Esophagus squamous epithelium (tissue), 5 donors: Measurements from ENCODE around the gene PANK2. TPM values are rescaled to one million over a fixed set of nuclear protein-coding genes. Genes with fewer than 3 reads are reported as not detected.

Source experiments
- DNase-seq: peaks from one replicate; lab custom pipeline; 2025; lab: John Stamatoyannopoulos, UW
- H3K27ac ChIP-seq, 4 donors: fragments of 200-600 bp; sonication (generic); one replicate each; pipeline ENCODE4 v1.5.1; 2016 to 2019; ENCODE audit warnings: mild to moderate bottlenecking in 1 of 4
- H3K27me3 ChIP-seq, 4 donors: fragments of 200-600 bp; sonication (generic); 1 replicate in 3 of 4; 2 replicates in 1 of 4; pipeline versions ENCODE4 v1.5.1 to v1.6.0; 2017 to 2021; ENCODE audit warnings: antibody characterized with exemption in 1 of 4
- H3K36me3 ChIP-seq, 3 donors: fragments of 200-600 bp; sonication (generic); one replicate each; pipeline ENCODE4 v1.5.1; 2016 to 2019
- H3K4me1 ChIP-seq, 3 donors: fragments of 200-600 bp; sonication (generic); one replicate each; pipeline ENCODE4 v1.5.1; 2017 to 2019
- H3K4me3 ChIP-seq, 4 donors: fragments of 200-600 bp; sonication (generic); 1 replicate in 3 of 4; 2 replicates in 1 of 4; pipeline ENCODE4 v1.5.1; 2016 to 2019; ENCODE audit warnings: mild to moderate bottlenecking in 2 of 4, moderate library complexity in 1 of 4
- H3K9me3 ChIP-seq, 3 donors: fragments of 200-600 bp; sonication (generic); one replicate each; pipeline ENCODE4 v1.5.1; 2016 to 2019
- CTCF ChIP-seq, 6 experiments: fragments of 450-650 bp in 4 of 6; fragments of 200-600 bp in 2 of 6; sonication (generic) in 2 of 6; IDR thresholded peaks; one replicate each; pipeline ENCODE4 v1.5.1; 2016 to 2019; ENCODE audit warnings: antibody characterized with exemption in 6 of 6, mild to moderate bottlenecking in 4 of 6, moderate library complexity in 4 of 6
- POLR2A ChIP-seq, 4 donors: fragments of 450-650 bp; IDR thresholded peaks; one replicate each; pipeline ENCODE4 v1.6.1; 2017; ENCODE audit warnings: antibody characterized with exemption in 4 of 4, mild to moderate bottlenecking in 4 of 4, moderate library complexity in 3 of 4
- WGBS, 2 donors: methylation state at CpG; one replicate each; pipeline ENCODE4 v1.1.5; 2018; 5-methylcytosine and 5-hydroxymethylcytosine counted together
- intact Hi-C: fragments of 100-400 bp; cut with DNase I; formaldehyde crosslinking; loops from one replicate; pipeline ENCODE4 v1.15.0; 2022
- total RNA-seq, 4 donors: library from RNA; depleted of rRNA; stranded (reverse); fragments of >200 nt; gene quantifications; one replicate each; pipeline ENCODE4 v1.1.0, GENCODE V29; 2016
- donor health status: DM: yes; HTN: yes; CAD: no.

The PANK2 gene
- total RNA-seq, 4 donors from 2014 or later: 39.4 to 49.1 (median 46.2) TPM

DNA sequence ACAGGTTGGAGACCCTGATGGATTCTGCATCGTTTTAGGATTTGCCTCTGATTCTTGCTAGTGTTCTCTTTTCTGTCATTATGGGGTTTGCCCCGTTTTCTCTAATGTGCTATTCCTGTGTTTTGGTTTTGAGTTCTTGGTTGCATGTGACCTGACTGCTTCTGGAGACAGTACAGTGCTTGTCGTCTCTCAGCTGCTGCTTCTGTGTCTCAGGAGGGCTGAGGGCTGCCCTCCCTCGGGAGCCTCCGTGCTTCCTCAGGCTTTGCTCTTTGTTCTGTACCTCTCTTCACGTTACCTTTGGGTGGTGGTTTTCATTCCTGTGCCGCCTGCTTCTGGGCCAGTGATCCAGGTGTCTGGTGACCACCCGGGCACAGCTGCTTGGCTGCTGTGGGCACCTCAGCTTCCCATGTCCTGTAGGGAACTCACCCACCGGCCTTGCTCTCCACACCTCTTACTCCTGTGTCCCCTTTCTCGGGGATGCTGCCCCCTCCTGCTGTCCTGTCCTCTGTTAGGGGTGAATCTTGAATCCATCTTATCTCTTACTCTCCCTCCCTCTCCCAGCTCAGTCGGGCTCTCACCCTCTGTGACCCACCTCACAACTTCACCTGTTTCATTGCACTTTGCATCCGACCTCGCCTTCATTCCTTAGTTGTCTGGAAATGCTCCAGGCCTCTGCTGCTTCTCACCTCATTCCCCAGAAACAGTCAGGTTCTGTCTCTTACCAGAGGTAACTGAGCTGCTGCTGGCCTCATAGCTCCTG, 33.2 kb downstream of the PANK2 start:
- Histone ChIP-seq H3K4me1 (peaks cover 10 to 55% (median 13%) of the 10 kb centered on the region in 3 donors), H3K9me3 (no peaks in the 10 kb centered on the region), H3K27me3 (no peaks in the 10 kb centered on the region), H3K27ac (peak overlapping the region in 3 of 4 donors; percentile 38 to 64 (median 51)), H3K36me3 (peaks cover 9 to 91% (median 12%) of the 10 kb centered on the region in 3 donors), H3K4me3 (no peak overlapping the region)
- TF ChIP-seq POLR2A (IDR thresholded peaks at IDR 0.05): no peak
- TF ChIP-seq CTCF (IDR thresholded peaks at IDR 0.05): no peak
- DNase-seq: no peak
- intact Hi-C loops: no loop called here
- 64 to 67% methylated on average over 13 of the region's 13 CpGs for WGBS, 2 donors

GRCh38 chr20:3922983-3923339, 33.8 kb downstream of the PANK2 start:
- TF ChIP-seq POLR2A (IDR thresholded peaks at IDR 0.05): no peak
- TF ChIP-seq CTCF (IDR thresholded peaks at IDR 0.05): no peak
- no peaks in the 10 kb centered on the region for H3K27me3 ChIP-seq
- H3K4me1 ChIP-seq: peaks cover 10 to 61% (median 13%) of the 10 kb centered on the region in 3 donors
- no peak for DNase-seq
- 55 to 67% methylated on average over 4 of the region's 4 CpGs for WGBS, 2 donors
- peak overlapping the region in 3 of 4 donors; percentile 38 to 64 (median 51) for H3K27ac ChIP-seq
- H3K4me3 ChIP-seq: no peak overlapping the region
- intact Hi-C loops: no loop called here
- H3K36me3 ChIP-seq: peaks cover 9 to 86% (median 9%) of the 10 kb centered on the region in 3 donors
- no peaks in the 10 kb centered on the region for H3K9me3 ChIP-seq

DNA sequence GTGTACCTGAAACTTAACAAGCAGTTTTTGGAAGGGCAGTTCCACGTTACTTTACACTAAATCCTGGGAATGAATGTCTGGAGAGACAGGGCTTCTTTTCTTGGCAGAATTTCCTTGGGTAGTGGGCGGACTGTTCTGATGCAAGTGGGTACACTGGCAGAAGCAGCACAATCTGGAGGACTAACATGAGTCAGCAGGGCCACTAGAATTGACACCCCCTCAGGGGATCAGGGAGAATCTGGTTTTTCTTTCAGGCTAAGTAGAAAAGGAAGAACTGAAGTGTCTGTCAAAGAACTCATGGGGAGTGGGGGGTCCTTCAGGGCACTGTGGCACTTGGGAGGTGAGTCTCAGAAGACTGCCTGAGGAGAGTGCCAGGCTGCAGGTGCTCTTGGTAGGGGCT, 34.6 kb downstream of the PANK2 start:
- 19 to 22% methylated on average over 2 of the region's 2 CpGs for WGBS, 2 donors
- peak overlapping the region in 1 of 4 donors; percentile 33 for H3K27ac ChIP-seq
- peaks cover 13 to 66% (median 15%) of the 10 kb centered on the region in 3 donors for H3K4me1 ChIP-seq
- H3K4me3 ChIP-seq: no peak overlapping the region
- no peak for DNase-seq
- no peak for TF ChIP-seq CTCF (IDR thresholded peaks at IDR 0.05)
- no peak for TF ChIP-seq POLR2A (IDR thresholded peaks at IDR 0.05)
- no peaks in the 10 kb centered on the region for H3K9me3 ChIP-seq
- intact Hi-C loops: no loop called here
- H3K36me3 ChIP-seq: peaks cover 9 to 77% (median 9%) of the 10 kb centered on the region in 3 donors
- H3K27me3 ChIP-seq: no peaks in the 10 kb centered on the region

DNA sequence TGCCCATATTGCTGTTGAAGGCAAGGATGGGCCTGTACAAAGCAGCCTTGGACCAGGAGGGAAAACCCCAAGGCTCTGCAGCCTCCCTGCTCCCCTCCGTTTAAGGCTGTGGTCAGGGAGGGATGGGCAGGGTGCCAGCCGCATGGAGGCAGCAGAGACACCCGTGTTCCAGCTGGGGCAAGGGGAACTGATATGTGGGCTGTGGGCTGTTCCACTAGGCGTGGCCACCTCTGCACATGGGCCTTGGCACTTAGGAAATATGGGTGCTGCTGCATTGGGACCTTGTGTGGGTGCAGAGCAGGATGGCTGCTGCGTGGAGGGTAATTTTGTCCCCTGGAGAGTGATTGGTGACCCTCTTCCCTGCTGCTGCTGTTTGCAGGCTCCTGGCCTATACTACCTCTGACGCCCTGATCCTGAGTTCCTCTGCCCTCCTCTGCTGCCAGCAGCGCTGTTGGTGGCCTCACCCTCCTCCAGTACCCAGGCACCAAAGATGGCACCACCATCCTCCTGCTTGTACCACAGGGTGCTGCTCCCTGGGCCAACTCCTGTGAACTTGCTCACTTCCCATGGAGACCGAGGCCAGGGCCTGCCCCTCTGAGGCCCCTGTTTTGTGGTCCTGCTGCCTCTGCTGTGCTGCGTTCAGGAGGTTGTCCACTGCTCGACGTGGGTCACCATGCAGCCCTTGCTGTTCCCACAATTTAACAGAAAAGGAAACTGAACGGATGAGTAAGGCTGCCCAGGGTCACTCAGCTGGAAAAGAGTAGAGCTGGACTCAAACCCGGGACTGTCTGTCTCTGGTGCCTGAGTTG, 35.3 kb downstream of the PANK2 start:
- peaks cover 16 to 73% (median 21%) of the 10 kb centered on the region in 3 donors for H3K4me1 ChIP-seq

More for the DNA sequence above, 35.3 kb downstream of the PANK2 start:
- Histone ChIP-seq H3K27me3 (no peaks in the 10 kb centered on the region), H3K36me3 (peaks cover 9 to 70% (median 9%) of the 10 kb centered on the region in 3 donors), H3K27ac (peak overlapping the region in 1 of 4 donors; percentile 33), H3K9me3 (no peaks in the 10 kb centered on the region), H3K4me3 (no peak overlapping the region)
- no peak for DNase-seq
- TF ChIP-seq POLR2A (IDR thresholded peaks at IDR 0.05) (no peak), CTCF (IDR thresholded peaks at IDR 0.05) (no peak)
- intact Hi-C loops: no loop called here
- WGBS, 2 donors: 65 to 93% methylated on average over 5 to 11 of the region's 13 CpGs
